ENCODE results near the gene DCC.

DCC gene

DNA sequence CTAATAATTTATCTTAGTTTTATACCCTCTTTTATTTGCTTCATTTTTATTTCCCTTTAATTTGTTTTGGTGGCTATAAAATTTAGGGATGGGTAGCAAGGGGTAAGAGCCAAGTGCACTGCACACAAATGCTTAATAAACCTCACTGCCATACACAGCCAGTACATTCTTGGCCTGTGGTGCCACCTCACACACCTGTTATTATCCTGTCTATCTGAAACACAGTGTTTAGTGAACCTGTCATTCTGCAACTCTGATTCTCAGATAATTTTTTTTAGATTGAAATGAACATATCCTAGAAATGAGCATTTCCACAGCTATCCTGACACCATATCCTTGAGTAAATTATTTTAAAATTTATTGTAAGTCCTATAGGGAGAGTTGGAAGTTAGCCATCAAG is 807.5 kb downstream of the DCC start:
- no peak for DNase-seq (ENCODE audit: low spot score)
- H3K27ac ChIP-seq: no peak overlapping the region
- ChIA-PET POLR2A (ENCODE audit: low non-redundant PET) (no interaction called here), CTCF (no interaction called here)
- TF ChIP-seq, protein P1, sequence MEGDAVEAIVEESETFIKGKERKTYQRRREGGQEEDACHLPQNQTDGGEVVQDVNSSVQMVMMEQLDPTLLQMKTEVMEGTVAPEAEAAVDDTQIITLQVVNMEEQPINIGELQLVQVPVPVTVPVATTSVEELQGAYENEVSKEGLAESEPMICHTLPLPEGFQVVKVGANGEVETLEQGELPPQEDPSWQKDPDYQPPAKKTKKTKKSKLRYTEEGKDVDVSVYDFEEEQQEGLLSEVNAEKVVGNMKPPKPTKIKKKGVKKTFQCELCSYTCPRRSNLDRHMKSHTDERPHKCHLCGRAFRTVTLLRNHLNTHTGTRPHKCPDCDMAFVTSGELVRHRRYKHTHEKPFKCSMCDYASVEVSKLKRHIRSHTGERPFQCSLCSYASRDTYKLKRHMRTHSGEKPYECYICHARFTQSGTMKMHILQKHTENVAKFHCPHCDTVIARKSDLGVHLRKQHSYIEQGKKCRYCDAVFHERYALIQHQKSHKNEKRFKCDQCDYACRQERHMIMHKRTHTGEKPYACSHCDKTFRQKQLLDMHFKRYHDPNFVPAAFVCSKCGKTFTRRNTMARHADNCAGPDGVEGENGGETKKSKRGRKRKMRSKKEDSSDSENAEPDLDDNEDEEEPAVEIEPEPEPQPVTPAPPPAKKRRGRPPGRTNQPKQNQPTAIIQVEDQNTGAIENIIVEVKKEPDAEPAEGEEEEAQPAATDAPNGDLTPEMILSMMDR (conservative IDR thresholded peaks at IDR 0.05; ENCODE audit: low read depth): no peak

DNA sequence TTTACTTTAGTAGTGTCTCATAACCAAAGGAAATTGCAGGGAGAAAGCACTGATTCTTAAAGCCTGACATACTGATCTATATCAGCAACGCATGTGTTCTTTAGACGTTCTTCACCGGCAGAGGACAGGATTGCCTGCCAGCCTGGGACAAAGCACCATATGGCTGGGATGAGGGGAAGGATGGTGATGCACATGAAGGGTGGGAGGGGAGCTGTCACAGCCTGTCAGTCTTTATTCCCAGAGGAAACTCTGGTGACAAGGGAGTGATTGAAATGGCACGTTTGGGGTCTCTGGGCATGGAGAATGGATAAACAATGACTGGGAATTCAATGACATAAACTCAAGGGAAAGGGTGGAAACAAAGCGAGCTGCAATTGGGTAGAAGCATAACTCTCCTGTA is 808.1 kb downstream of the DCC start:
- ChIA-PET POLR2A (ENCODE audit: low non-redundant PET) (no interaction called here), CTCF (no interaction called here)
- no peak for DNase-seq (ENCODE audit: low spot score)
- H3K27ac ChIP-seq: no peak overlapping the region
- TF ChIP-seq, protein P1 (conservative IDR thresholded peaks at IDR 0.05; ENCODE audit: low read depth): no peak

DNA sequence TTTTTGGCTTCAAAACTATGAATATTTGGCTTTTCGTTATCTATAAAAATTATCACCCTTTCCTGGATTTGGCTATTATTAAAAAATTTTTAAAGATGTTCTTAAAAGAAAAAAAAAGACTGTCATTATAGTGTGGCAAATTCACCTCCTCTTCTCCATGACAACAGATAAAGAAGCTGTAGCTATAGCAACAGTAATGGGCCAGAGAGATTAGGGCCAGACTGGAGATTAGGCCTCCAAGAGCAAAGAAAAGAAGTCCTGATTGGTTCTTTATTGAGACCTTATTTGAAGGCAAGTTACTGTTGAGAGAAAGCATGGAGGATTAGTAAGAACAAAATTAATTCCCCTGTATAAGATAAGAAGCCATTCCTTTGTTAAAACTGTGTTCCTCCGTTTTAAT is 812.5 kb downstream of the DCC start:
- TF ChIP-seq, protein P1 (conservative IDR thresholded peaks at IDR 0.05; ENCODE audit: low read depth): no peak
- POLR2A ChIA-PET (ENCODE audit: low non-redundant PET): no interaction called here
- CTCF ChIA-PET: no interaction called here
- no peak overlapping the region for H3K27ac ChIP-seq
- no peak for DNase-seq (ENCODE audit: low spot score)

DNA sequence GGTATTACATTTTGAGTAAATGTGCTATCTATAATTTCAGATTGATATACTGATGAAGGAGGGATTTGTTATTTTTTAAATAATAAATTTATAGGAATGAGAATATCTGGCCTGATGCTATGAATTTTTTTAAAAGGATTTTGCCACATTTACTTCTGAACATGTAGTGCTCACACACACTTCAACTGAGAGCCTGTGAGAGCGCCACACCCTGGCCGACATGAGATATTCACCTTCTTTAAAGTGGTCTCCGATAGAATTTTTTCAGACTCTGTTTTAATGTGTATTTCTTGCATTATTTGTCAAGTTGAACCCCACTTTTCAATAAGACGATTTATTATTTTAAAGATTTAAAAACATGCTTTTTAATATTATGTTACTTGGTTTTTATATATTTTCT is 813.3 kb downstream of the DCC start:
- TF ChIP-seq, protein P1 (conservative IDR thresholded peaks at IDR 0.05; ENCODE audit: low read depth): no peak
- no peak overlapping the region for H3K27ac ChIP-seq
- CTCF ChIA-PET: no interaction called here
- no peak for DNase-seq (ENCODE audit: low spot score)
- POLR2A ChIA-PET (ENCODE audit: low non-redundant PET): no interaction called here

DNA sequence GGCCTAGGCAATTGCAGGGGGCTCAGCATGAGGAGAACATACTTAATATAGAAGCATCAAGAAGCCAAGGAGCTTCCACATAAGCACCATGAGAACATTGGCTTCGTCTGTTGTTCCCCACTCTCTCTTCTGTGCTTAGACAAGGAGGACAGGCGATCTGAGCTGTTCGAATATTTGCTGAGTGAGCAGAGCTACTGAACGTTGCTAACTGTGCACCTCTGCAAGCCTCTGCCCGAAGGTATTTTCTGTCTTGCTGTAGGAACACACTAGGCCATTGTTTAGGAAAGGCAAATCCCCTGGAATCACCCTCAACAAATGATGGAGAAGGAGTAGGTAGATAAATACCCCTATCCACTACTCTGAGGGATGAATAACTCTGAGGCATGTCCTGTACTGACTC is 813.8 kb downstream of the DCC start:
- no peak for DNase-seq (ENCODE audit: low spot score)
- TF ChIP-seq, protein P1 (conservative IDR thresholded peaks at IDR 0.05; ENCODE audit: low read depth): no peak
- no peak overlapping the region for H3K27ac ChIP-seq
- CTCF ChIA-PET: no interaction called here
- POLR2A ChIA-PET (ENCODE audit: low non-redundant PET): no interaction called here

DNA sequence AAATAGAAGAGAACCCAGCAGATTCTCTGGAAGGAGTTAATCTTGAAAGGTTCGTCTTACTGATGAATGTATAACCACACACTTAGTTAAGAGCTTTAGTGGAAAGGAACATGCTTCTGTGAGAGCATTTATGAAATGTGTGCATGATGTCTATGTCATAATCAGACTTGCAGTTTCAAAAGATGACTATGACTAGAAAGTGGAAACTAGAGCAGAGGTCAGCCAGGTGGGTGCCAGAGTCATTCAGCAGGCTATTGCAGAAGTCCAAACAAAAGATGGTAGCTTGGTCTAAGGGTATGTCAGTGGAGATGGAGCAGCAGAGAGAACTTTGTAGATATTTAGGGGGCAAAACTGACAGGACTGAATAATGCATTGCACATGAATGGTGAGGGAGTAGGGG is 825.8 kb downstream of the DCC start:
- DNase-seq (ENCODE audit: low spot score): no peak
- TF ChIP-seq, protein P1 (conservative IDR thresholded peaks at IDR 0.05; ENCODE audit: low read depth): no peak
- ChIA-PET CTCF (no interaction called here), POLR2A (ENCODE audit: low non-redundant PET) (no interaction called here)
- H3K27ac ChIP-seq: no peak overlapping the region

DNA sequence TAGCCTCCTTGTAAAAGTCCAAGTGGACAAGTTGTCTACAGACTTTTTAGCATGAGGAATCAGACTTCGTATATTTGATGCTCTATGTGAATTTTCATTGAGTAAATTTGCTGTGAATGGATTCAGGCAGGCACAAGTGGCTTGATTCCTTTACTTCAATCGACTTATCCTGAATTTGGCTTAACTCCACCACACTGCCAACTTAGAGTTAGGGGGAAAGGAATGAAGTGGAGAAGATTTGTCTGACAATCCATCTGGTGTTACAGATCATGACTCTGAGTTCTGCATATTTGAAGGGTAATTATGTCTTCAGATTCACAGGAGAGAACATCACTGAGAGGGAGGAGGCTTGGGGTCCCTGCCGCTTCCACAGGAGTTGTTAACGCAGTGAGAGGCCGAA is 829.3 kb downstream of the DCC start:
- no peak overlapping the region for H3K27ac ChIP-seq
- DNase-seq (ENCODE audit: low spot score): no peak
- POLR2A ChIA-PET (ENCODE audit: low non-redundant PET): no interaction called here
- CTCF ChIA-PET: no interaction called here
- TF ChIP-seq, protein P1 (conservative IDR thresholded peaks at IDR 0.05; ENCODE audit: low read depth): no peak

All from RWPE1 (cell line).